K562 treated with DMSO at 1 percent for 24 hours (cell line): Measurements from ENCODE around the gene IGSF9. TPM values are rescaled to one million over a fixed set of nuclear protein-coding genes. Genes with fewer than 3 reads are reported as not detected.

ENCODE experiments used
- total RNA-seq: library from RNA; unstranded; fragments of 300-600 nt; gene quantifications from 2 replicates; pipeline ENCODE4 v1.2.3, GENCODE V29; 2022; ENCODE audit warnings: low read depth; ENCODE audit not compliant: insufficient read depth

The IGSF9 gene
- total RNA-seq, result 0.12 and 0.39 TPM in 2 replicates

DNA sequence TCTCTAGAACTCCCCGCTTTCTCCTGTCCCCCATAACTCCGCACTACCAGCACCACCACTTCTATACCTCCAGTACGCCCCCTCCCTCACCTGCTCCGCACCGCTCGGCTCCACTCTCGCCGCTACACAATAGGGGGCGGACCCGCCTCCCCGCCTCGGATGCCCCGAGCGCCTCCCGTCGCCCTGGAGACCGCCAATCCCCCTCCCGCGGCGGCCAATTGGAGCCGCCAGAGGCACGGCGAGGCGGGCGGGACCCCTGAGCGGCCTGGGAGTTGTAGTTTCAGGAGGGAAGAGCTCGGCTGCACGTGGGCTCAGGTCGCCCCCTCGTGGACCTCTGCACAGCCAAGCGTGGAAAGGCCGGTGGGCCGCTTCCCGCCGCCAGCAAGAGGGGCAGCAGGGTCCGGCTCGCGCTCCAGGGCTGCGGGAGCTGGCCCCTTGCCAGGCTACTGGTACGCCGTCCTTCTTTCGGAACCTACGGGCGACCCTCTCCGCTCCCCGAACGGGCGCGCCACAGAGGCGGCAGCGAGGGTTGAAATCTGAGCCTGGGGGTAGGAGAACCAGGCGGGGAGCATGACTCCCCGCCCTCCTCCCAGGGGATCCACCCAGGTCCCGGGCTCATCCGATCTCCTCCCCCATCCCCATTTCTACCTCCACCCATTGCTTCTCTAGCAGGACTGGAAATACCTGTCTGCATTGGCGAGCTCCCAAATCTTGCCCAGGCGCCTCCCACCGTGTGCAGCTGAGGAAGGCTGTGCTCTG, at the start of gene IGSF9:
IGSF9 (minus strand) TSS at position 131 of the 759 bp plus-strand sequence. CDS start 2,159 bp downstream, outside the sequence.

DNA sequence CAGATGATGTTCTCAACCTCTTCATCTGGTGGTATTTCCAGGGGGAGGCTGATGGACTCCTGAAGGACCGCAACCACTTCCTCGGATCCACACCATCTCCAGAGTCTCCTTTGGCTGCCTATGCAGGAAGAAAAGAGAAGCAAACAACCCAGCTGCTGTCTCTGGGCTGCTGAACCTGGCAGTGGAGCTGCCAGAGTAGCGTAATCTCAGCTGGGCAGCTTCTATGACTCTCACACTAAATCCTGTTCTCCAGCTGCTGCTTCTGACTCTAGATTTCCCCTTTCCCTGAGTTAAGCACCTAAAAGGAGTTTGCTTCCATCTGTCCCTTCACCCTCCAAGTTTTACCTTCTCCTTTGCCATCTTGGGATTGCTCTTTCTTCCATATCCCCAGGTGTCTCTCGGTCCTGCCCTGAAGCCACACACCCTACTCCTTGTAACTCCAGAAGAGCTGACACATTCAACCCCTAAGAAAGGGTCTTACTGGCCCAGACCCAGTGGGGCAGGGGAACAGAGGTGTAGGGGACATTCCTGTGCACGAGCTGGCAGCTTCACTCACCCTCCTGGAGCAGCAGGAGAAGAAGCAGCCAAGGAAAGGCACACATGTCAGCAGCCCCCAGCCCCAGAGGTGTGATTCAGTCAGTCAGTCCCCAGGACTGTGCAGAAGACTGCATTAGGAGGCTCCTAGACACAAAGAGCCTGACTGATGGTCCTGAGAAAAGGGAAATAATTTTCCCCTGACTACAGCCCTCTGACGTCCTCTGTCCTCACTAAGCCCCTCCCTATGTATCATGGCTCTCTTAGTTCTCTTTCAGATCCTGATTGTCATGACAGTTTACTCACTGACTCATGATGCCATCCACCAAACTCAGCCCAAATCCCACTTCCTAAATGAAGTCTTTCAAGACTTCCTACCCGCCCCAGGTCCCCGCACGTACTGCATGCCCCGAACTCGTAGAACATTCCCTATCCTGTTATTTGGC, 8.4 kb upstream of the IGSF9 start, which contains the start of gene SLAMF9:
SLAMF9 (minus strand) TSS at position 702 of the 980 bp plus-strand sequence; CDS start at position 602, 100 bp downstream.

DNA sequence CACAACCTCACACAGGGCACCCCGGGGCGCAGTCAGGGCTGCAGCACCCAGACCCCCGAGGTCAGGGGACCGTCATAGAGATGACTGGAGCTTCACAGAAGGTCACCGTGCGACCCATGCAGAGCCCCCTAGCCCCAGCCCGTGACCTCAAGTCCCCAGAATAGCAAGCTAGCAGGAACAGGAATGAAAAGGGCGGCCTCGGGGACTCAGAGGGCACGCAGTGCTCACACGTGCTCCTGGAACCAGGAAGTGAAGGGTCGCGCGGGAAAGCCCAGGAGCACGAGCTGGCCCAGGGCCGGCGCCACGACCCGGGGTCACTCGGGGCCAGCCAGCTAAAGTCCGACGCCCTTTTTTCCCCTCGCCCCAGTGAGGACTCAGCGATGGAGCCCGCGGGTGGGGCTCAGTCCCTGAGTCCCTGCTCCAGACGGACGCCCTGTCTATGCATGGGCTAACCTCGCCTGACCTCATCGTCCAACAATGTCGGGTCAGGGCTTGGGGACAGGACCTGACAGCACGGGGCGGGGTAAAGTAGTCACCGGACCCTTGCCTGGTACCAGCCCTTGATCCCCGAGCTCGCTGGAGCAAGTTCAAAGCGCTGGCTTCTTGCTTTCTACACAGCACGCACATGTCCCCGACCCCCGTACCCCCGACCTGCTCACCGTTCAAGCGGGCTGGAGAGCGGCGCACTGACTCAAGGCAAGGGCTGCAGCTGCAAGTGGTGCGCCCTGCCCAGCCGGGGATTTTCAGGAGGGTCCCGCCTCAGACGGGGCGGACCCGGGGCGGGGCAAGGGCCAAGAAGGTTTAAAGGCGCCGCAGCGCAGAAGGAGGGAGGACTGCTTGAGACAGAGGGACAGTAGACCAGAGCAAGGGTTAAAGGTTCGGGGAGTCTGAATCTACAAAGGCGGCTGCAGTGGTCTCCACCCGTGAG, 20.4 kb downstream of the IGSF9 start, which contains the start of gene TAGLN2:
TAGLN2 (minus strand) TSS at position 717 of the 928 bp plus-strand sequence. CDS start 4,998 bp downstream, outside the sequence.

GRCh38 chr1:159900086-159900680, 45.2 kb downstream of the IGSF9 start, which contains the start of gene CFAP45:
Gene CFAP45 (minus strand): TSS chr1:159900165. CDS start chr1:159900098, 67 bp downstream.

Other genes with a start within 250 kb of the IGSF9 start
- gene CRP, start 231.0 kb downstream of the IGSF9 start, total RNA-seq, result not detected in 2 replicates
- 77.0 and 77.5 TPM in 2 replicates for gene DUSP23, start 164.7 kb downstream of the IGSF9 start, total RNA-seq
- gene FCRL6, start 143.3 kb downstream of the IGSF9 start, total RNA-seq, result not detected in 2 replicates
- gene SLAMF8, start 118.7 kb downstream of the IGSF9 start, total RNA-seq, result not detected in 2 replicates
- not detected in 2 replicates for gene VSIG8, start 83.0 kb downstream of the IGSF9 start, total RNA-seq
- gene CFAP45, start 45.4 kb downstream of the IGSF9 start, total RNA-seq, result 0.63 and 0.83 TPM in 2 replicates
- 386 and 426 TPM in 2 replicates for gene TAGLN2, start 20.1 kb downstream of the IGSF9 start, total RNA-seq
- gene SLAMF9, start 8.6 kb upstream of the IGSF9 start, total RNA-seq, result not detected in 2 replicates
- 2.7 and 3.4 TPM in 2 replicates for gene PIGM, start 86.4 kb upstream of the IGSF9 start, total RNA-seq
- not detected in 2 replicates for gene KCNJ10, start 124.5 kb upstream of the IGSF9 start, total RNA-seq
- not detected in 2 replicates for gene KCNJ9, start 135.9 kb upstream of the IGSF9 start, total RNA-seq
- 25.7 and 28.0 TPM in 2 replicates for gene IGSF8, start 153.0 kb upstream of the IGSF9 start, total RNA-seq
- gene ATP1A2, start 170.1 kb upstream of the IGSF9 start, total RNA-seq, result not detected in 2 replicates
- not detected in 2 replicates for gene ATP1A4, start 206.0 kb upstream of the IGSF9 start, total RNA-seq
- gene CASQ1, start 245.0 kb upstream of the IGSF9 start, total RNA-seq, result 0.24 and 0.46 TPM in 2 replicates